Motor neuron (in vitro differentiated cells): ENCODE results near the gene VAC14. TPM values are rescaled to one million over a fixed set of nuclear protein-coding genes. Genes with fewer than 3 reads are reported as not detected.

ENCODE experiments used
- ATAC-seq, 8 experiments: fragments of 200-7000 bp; cut with Tn5 transposase; replicated peaks in 6 of 8; 2 replicates each; pipeline ENCODE4 v1.8.0; 2021; ENCODE audit warnings: mild to moderate bottlenecking in 8 of 8, moderate library complexity in 8 of 8
- H3K27ac ChIP-seq, 2 donors: fragments of 250-450 bp; sonication (Bioruptor Pico); 2 replicates each; pipeline ENCODE4 v1.9.0; 2021; ENCODE audit warnings: antibody characterized with exemption in 2 of 2, mild to moderate bottlenecking in 2 of 2, moderate library complexity in 1 of 2
- H3K4me1 ChIP-seq, 2 donors: fragments of 250-450 bp; sonication (Bioruptor Pico); replicated peaks in 1 of 2; 2 replicates each; pipeline ENCODE4 v1.6.1; 2021; ENCODE audit warnings: antibody characterized with exemption in 2 of 2, mild to moderate bottlenecking in 2 of 2, moderate library complexity in 1 of 2
- H3K4me3 ChIP-seq, 5 donors: fragments of 250-450 bp; sonication (Bioruptor Pico); 2 replicates each; pipeline ENCODE4 v1.9.0; 2021; ENCODE audit warnings: antibody characterized with exemption in 5 of 5, mild to moderate bottlenecking in 5 of 5, moderate library complexity in 4 of 5
- WGBS, 10 experiments: fragments of 450-650 bp; shearing (Covaris generic); methylation state at CpG; one replicate each; pipeline ENCODE4 v1.0.0; 2022; 5-methylcytosine and 5-hydroxymethylcytosine counted together
- in situ Hi-C, 9 experiments: fragments of 400-800 bp; cut with MboI; loops; one replicate each; pipeline ENCODE4 v1.15.0; 2021; ENCODE audit warnings: low sequenced_read_pairs in 9 of 9, low pct_unique_long_range_greater_than_20kb in 2 of 9; ENCODE audit not compliant: unreplicated experiment in 9 of 9
- total RNA-seq, 8 experiments: library from RNA; unstranded; fragments of 300-600 nt; gene quantifications; 2 replicates each; pipeline versions ENCODE4 v1.2.3 to v1.2.4, GENCODE V29; 2022

Gene VAC14
- total RNA-seq, 8 experiments from 2014 or later = 9.3 to 34.5 (median 17.0) TPM

DNA sequence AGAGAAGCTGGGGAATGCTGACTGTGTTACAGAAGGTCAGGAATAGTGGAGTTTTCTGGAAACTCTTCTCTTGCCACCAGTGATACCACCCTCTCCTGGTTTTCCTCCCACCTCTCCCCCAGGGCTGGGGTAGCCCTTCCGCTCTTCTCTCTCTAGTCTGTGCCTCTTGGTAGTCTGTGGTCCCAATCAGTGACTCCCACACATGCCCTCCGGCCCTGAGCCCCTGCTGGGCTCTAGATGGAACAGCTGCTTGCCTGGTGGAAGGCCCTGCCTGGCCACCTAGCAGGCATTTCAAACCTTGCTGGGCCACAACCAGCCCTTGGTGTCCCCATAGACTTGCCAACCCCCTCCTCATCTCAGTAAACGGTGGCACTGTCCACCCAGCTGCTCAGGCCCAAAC, 99.9 kb downstream of the VAC14 start:
- peaks cover 26 to 64% of the 10 kb centered on the region in 2 donors for H3K4me1 ChIP-seq
- H3K27ac ChIP-seq = no peak overlapping the region
- 17 to 80% methylated on average over 1 of the region's 3 CpGs; no CpG with 5 or more reads in 8 of the 10 experiments for WGBS, 10 experiments
- in situ Hi-C loops = no loop called here
- no peak for ATAC-seq
- H3K4me3 ChIP-seq = no peak overlapping the region

DNA sequence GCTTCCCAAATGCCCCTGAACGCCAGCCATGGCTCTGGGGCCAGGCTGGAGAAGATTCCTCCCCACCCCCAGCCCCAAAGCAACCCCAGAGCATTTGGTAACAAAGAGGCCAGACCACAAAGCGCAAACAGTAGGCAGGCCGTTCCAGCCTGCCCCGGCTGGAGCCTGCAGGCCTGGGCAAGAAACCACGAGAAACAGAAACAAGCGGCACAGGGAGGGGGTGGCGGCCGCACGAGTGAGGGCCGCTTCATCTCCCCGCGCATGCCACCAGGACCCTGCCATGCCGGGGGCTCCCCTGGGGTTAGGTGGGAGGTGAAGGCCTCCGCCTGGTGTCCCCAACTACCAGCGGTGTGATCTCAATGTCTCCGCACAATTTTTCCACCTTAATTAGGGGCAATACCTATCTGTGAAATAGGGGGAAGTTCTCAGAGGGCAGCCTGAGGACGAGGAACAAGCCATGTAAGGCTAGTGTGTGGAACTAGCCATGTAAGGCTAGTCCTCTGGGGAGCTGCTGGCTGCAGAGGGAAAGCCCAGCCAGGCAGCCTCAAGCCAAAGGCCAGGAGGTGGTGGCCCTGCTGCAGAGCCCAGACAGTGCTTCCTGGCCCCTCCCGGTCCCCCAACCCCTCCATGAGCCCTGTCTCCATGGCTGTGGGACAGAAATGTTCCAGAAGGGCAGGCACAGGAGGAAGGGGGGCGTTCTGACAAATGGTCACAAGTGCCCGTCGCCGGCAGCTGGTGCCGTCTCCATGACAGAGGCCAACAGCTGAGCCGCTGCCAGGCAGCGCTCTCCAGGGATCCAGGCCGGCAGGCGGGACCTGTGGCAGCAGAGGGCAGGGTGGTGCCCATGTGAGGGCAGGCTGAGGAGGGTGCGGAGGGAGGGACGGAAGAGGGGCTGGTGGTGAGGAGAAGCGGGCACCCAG, 100.6 kb downstream of the VAC14 start:
- Histone ChIP-seq H3K4me3 (no peak overlapping the region), H3K4me1 (peaks cover 26 to 61% of the 10 kb centered on the region in 2 donors), H3K27ac (no peak overlapping the region)
- WGBS, 10 experiments = 40 to 100% (median 83%) methylated on average over 1 to 4 of the region's 30 CpGs; no CpG with 5 or more reads in 4 of the 10 experiments
- in situ Hi-C loops = no loop called here
- ATAC-seq = peak in 3 of 8 experiments; percentile 13 to 62 (median 23)

GRCh38 chr16:70699696-70700095, 101.3 kb downstream of the VAC14 start:
- H3K4me3 ChIP-seq = no peak overlapping the region
- H3K4me1 ChIP-seq = peaks cover 28 to 57% of the 10 kb centered on the region in 2 donors
- 100% methylated on average over 2 to 4 of the region's 17 CpGs; no CpG with 5 or more reads in 8 of the 10 experiments for WGBS, 10 experiments
- in situ Hi-C loops = no loop called here
- no peak for ATAC-seq
- no peak overlapping the region for H3K27ac ChIP-seq

DNA sequence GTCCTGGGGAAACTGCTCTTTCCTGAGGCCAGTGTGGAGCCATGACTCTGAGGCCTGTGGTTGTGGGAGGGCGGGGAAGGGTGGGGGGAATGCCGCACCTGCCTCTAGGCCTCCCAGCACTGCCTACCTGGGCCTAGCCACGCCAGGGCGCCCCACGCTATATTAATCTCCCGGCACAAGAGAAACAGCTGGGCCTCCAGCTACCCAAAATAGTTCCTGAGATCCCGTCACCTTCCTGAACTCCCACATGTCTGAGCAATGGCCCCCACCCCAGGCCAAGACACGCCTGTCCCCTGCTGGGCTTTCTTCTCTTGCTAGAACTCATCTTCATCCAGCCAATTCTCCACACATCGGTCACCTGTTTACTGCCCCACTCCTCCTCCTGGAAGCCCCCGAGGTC, 102.1 kb downstream of the VAC14 start:
- Histone ChIP-seq H3K27ac (no peak overlapping the region), H3K4me1 (peaks cover 30 to 55% of the 10 kb centered on the region in 2 donors), H3K4me3 (no peak overlapping the region)
- 80 to 100% (median 80%) methylated on average over 1 to 2 of the region's 10 CpGs; no CpG with 5 or more reads in 7 of the 10 experiments for WGBS, 10 experiments
- in situ Hi-C loops = no loop called here
- ATAC-seq = no peak

DNA sequence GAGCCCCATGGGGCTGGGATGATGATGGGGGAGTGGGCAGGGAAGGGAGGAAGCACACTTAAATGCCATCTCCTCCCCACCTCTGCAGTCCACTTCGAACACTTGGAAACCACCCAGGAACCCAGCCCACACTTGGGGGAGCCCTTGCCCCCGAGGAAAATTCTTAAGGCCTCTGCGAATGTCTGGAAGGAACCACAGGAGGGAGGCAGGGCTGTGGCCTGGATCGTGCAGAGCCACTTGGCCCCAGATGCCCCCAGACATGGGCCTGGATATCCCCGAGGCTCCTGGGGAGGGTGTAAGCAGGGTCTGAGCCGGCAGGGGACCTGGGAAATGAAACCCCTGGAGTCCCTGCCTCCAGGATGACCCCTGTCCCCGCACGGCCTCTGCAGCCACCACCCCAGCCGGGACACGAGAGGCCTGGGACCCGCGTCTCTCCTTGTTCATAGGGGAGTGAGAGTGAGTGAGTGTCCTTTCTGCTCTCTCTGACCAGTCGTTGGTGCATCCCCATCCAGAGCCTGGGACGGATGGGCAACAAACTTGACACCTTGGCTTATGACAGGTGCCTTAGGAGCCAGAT, 103.3 kb downstream of the VAC14 start:
- no peak overlapping the region for H3K4me3 ChIP-seq
- WGBS, 10 experiments = 60% methylated on average over 1 of the region's 14 CpGs; no CpG with 5 or more reads in 9 of the 10 experiments
- in situ Hi-C loops = no loop called here
- peaks cover 30 to 55% of the 10 kb centered on the region in 2 donors for H3K4me1 ChIP-seq
- no peak overlapping the region for H3K27ac ChIP-seq
- ATAC-seq = peak in 1 of 8 experiments; percentile 18

DNA sequence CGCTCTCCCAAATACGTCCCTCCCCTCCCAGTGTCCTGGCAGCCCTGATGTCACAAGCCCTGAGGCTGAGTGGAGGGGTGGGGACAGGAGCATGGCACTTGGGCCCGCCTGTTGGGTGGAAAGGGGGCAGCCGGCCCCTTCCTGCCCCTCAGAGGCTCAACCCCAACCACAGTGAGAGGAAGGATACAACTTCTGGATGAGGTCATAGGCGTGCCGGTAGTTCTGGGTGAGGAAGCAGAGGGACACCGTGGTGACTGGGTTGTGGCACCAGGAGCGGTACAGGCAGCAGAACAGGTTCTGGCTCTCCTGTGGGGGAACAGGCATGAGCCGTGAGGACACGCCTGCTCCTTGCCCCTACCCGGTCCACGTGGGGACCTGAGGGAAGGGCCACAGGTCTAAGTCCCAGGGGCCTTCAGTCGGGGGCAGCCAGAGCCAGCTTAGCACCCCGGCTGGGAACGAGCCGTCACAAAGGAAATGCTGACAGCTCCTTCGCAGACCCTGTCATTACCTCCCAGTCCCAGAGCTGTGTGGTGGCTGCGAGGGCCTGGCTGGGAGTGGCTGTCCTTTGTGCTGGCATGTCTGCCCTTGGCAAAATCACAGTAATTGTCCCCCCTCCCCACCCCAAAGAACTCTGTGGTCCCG, 103.9 kb downstream of the VAC14 start:
- in situ Hi-C loops = no loop called here
- Histone ChIP-seq H3K27ac (no peak overlapping the region), H3K4me3 (no peak overlapping the region), H3K4me1 (peaks cover 30 to 55% of the 10 kb centered on the region in 2 donors)
- ATAC-seq = peak in 2 of 8 experiments; percentile 2 to 11
- WGBS, 10 experiments = 40 to 100% (median 100%) methylated on average over 2 to 5 of the region's 19 CpGs; no CpG with 5 or more reads in 7 of the 10 experiments

- peaks cover 35 to 56% of the 10 kb centered on the region in 2 donors for H3K4me1 ChIP-seq
- in situ Hi-C loops = no loop called here
- ATAC-seq = no peak
- 60 to 100% (median 88%) methylated on average over 1 to 5 of the region's 8 CpGs; no CpG with 5 or more reads in 6 of the 10 experiments for WGBS, 10 experiments
- no peak overlapping the region for H3K27ac ChIP-seq
- H3K4me3 ChIP-seq = no peak overlapping the region
Observed at GRCh38 chr16:70696355-70696754, 104.6 kb downstream of the VAC14 start.

GRCh38 chr16:70695331-70696070, 105.5 kb downstream of the VAC14 start:
- Histone ChIP-seq H3K4me3 (no peak overlapping the region), H3K4me1 (peaks cover 43 to 54% of the 10 kb centered on the region in 2 donors), H3K27ac (no peak overlapping the region)
- no peak for ATAC-seq
- in situ Hi-C loops = no loop called here
- WGBS, 10 experiments = 83 to 100% (median 100%) methylated on average over 1 to 6 of the region's 14 CpGs; no CpG with 5 or more reads in 5 of the 10 experiments

DNA sequence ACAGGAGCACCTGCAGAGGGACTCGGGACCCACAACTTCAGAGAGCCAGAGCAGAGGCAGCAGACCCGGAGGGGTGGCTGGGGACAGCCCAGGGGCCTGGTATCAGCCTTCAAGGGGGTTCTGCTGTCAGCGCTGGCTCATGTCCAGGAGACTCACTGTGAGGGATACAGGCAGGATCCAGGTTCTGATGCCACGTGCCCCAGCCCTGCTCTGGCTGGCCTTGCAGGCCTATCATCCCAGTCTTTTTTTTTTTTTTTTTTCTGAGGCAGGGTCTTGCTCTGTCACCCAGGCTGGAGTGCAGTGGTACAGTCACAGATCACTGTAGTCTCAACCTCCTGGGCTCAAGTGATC, 106.1 kb downstream of the VAC14 start:
- 80 to 89% methylated on average over 1 to 3 of the region's 4 CpGs; no CpG with 5 or more reads in 8 of the 10 experiments for WGBS, 10 experiments
- in situ Hi-C loops = no loop called here
- Histone ChIP-seq H3K4me3 (no peak overlapping the region), H3K4me1 (peaks cover 43 to 47% of the 10 kb centered on the region in 2 donors), H3K27ac (no peak overlapping the region)
- no peak for ATAC-seq

GRCh38 chr16:70694088-70694867, 106.7 kb downstream of the VAC14 start:
- 20 to 80% (median 53%) methylated on average over 1 to 9 of the region's 17 CpGs; no CpG with 5 or more reads in 5 of the 10 experiments for WGBS, 10 experiments
- in situ Hi-C loops = no loop called here
- ATAC-seq = peak in 3 of 8 experiments; percentile 9 to 60 (median 32)
- Histone ChIP-seq H3K4me1 (peaks cover 43 to 47% of the 10 kb centered on the region in 2 donors), H3K4me3 (no peak overlapping the region), H3K27ac (peak overlapping the region; percentile 24 to 98)

- peak in 2 of 8 experiments; percentile 0 for ATAC-seq
- H3K4me3 ChIP-seq = no peak overlapping the region
- in situ Hi-C loops = no loop called here
Observed at GRCh38 chr16:70692873-70693671, 107.9 kb downstream of the VAC14 start.

More at GRCh38 chr16:70692873-70693671, 107.9 kb downstream of the VAC14 start:
- 41 to 100% (median 82%) methylated on average over 2 to 16 of the region's 29 CpGs; no CpG with 5 or more reads in 5 of the 10 experiments for WGBS, 10 experiments
- Histone ChIP-seq H3K4me1 (peaks cover 43 to 47% of the 10 kb centered on the region in 2 donors), H3K27ac (peak overlapping the region; percentile 82 to 98)
